ENCODE data around the gene RRP1.

DNA sequence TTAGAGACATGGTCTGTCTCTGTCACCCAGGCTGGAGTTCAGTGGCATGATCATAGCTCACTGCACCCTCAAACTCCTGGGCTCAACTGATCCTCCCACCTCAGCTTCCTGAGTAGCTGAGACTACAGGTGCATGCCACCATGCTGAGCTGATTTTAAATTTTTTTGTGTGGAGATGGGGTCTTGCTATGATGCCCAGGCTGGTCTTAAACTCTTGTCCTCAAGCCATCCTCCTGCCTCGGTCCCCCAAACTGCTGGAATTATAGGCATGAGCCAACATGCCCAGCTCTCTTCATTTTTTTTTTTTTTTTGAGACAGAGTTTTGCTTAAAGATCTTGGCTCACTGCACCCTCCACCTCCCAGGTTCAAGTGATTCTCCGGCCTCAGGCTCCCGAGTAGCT lies 50.9 kb downstream of the RRP1 start:
- TF ChIP-seq ZNF354B (CRISPR knock-in tag; IDR thresholded peaks at IDR 0.05) = no peak
- no peak for TF ChIP-seq MTF1 (CRISPR knock-in tag; IDR thresholded peaks at IDR 0.05)
- TF ChIP-seq, protein P1, sequence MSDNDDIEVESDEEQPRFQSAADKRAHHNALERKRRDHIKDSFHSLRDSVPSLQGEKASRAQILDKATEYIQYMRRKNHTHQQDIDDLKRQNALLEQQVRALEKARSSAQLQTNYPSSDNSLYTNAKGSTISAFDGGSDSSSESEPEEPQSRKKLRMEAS (IDR thresholded peaks at IDR 0.05) = no peak
- no peak for TF ChIP-seq GFI1 (CRISPR knock-in tag; IDR thresholded peaks at IDR 0.05; ENCODE audit: borderline replicate concordance)
- TF ChIP-seq NFYC (CRISPR knock-in tag; IDR thresholded peaks at IDR 0.05) = no peak
- TF ChIP-seq, protein P2, sequence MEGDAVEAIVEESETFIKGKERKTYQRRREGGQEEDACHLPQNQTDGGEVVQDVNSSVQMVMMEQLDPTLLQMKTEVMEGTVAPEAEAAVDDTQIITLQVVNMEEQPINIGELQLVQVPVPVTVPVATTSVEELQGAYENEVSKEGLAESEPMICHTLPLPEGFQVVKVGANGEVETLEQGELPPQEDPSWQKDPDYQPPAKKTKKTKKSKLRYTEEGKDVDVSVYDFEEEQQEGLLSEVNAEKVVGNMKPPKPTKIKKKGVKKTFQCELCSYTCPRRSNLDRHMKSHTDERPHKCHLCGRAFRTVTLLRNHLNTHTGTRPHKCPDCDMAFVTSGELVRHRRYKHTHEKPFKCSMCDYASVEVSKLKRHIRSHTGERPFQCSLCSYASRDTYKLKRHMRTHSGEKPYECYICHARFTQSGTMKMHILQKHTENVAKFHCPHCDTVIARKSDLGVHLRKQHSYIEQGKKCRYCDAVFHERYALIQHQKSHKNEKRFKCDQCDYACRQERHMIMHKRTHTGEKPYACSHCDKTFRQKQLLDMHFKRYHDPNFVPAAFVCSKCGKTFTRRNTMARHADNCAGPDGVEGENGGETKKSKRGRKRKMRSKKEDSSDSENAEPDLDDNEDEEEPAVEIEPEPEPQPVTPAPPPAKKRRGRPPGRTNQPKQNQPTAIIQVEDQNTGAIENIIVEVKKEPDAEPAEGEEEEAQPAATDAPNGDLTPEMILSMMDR (CRISPR knock-in tag; IDR thresholded peaks at IDR 0.05) = no peak
